Kidney (tissue), 14 donors: ENCODE results near the gene GNB1L. TPM values are rescaled to one million over a fixed set of nuclear protein-coding genes. Genes with fewer than 3 reads are reported as not detected.
A peak's percentile ranks its signal among the peaks of the same experiment; 100 is the strongest.

ENCODE experiments used
- DNase-seq, 5 donors: peaks; one replicate each; pipeline ENCODE4 v3.0.0-alpha.2; 2013 to 2020
- FAIRE-seq: peaks from 2 replicates; lab custom pipeline; 2012; peaks lifted over from hg19 to GRCh38; lab: Jason Lieb, UNC
- H3K27ac ChIP-seq, 2 donors: one replicate each; pipeline ENCODE4 v1.7.0; 2013; ENCODE audit warnings: low read depth in 2 of 2, low read length in 2 of 2, inconsistent platforms in 1 of 2
- H3K27me3 ChIP-seq: one replicate; pipeline ENCODE4 v1.7.1; 2013; ENCODE audit warnings: low read length, inconsistent platforms; ENCODE audit not compliant: control insufficient read depth, insufficient read depth
- H3K36me3 ChIP-seq, 3 donors: one replicate each; pipeline versions ENCODE4 v1.7.0 to v1.7.1; 2013; ENCODE audit warnings: low read length in 3 of 3, control low read depth in 1 of 3, inconsistent platforms in 1 of 3; ENCODE audit not compliant: insufficient read depth in 3 of 3, control insufficient read depth in 2 of 3
- H3K4me1 ChIP-seq, 3 donors: one replicate each; pipeline versions ENCODE4 v1.7.0 to v1.7.1; 2013; ENCODE audit warnings: low read length in 3 of 3, inconsistent platforms in 1 of 3, low read depth in 1 of 3; ENCODE audit not compliant: control insufficient read depth in 2 of 3, insufficient read depth in 2 of 3
- H3K4me3 ChIP-seq, 3 donors: one replicate each; pipeline versions ENCODE4 v1.7.0 to v1.8.1; 2013; ENCODE audit warnings: low read length in 3 of 3, control low read depth in 1 of 3, inconsistent platforms in 1 of 3
- H3K9ac ChIP-seq, 3 donors: one replicate each; pipeline versions ENCODE4 v1.7.0 to v1.7.1; 2013; ENCODE audit warnings: low read length in 3 of 3, control low read depth in 1 of 3, inconsistent platforms in 1 of 3
- H3K9me3 ChIP-seq, 3 donors: one replicate each; pipeline versions ENCODE4 v1.7.0 to v1.7.1; 2013; ENCODE audit warnings: low read length in 3 of 3, control low read depth in 1 of 3, inconsistent platforms in 1 of 3; ENCODE audit not compliant: control insufficient read depth in 2 of 3, insufficient read depth in 1 of 3
- CTCF ChIP-seq: IDR thresholded peaks from 3 replicates; pipeline ENCODE4 v1.5.1; 2012; ENCODE audit warnings: mild to moderate bottlenecking, moderate library complexity, borderline replicate concordance; ENCODE audit not compliant: insufficient read depth; ENCODE audit errors: extremely low read depth
- intact Hi-C: fragments of 100-400 bp; cut with DNase I; formaldehyde crosslinking; loops from one replicate; pipeline ENCODE4 v1.11.1; 2022
- polyA plus RNA-seq: library from polyadenylated mRNA; stranded (reverse); fragments of 350-450 nt; fragmentation: Illumina TruSeq; extraction: RNeasy Lipid Tissue Mini Kit (QIAGEN cat#74804); gene quantifications from one replicate; pipeline ENCODE4 v1.2.3, GENCODE V29; 2014; ENCODE audit warnings: low read depth, low replicate concordance; ENCODE audit not compliant: insufficient read depth
- total RNA-seq: library from RNA; stranded (reverse); fragmentation: NEBNext Ultra II Directional; extraction: Animal tissue kit (Norgen Biotek cat#: 25700); gene quantifications from one replicate; pipeline ENCODE4 v1.2.1, GENCODE V29; 2021
- donor health status: control.
- donor health status: control.
- donor health status: control.
- donor health status: control.
- donor health status: control.
- donor health status: DM: yes; HTN: yes; CAD: no.
- donor health status: Normal renal cell carcinoma (clear cell type).

The GNB1L gene
- total and polyA plus RNA-seq, 2 donors from 2014 or later = 4.0 to 4.4 TPM

- no peak for FAIRE-seq
- H3K36me3 ChIP-seq = no peaks in the 10 kb centered on the region
Observed at GRCh38 chr22:19869497-19870152, 15.0 kb upstream of the GNB1L start.

DNA sequence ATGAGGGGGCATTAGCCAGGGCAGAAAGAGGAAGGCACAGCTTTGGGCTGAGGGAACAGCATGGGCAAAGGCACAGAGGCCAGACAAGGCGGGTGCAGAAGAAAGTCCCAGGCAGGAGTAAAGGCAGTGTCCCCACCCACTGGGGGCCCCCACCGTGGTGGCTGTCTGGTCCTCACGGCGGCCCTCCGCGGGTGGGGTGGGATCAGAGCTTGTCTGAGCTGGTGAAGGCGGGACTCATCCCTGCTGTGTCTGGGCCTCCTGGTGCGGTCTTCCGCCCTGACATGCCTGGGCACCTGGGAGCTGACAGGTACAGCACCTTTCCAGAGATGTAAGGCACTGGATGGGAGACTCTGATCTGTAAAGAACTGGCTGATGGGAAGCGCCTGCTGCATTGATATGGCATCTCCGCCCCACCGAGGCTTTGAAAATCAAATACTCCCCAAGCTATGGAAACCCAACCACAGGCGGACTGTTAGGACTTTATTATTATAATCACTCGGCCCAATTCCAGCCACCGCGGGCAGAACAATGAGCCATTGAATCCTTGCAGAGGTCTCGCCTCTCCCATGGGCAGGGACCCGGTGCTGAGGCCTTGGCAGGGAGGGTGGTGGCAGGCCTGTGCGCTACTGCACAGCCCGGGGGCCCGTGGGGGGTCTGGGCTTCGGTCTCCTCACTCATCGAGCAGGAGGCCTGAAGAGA is 14.2 kb upstream of the GNB1L start:
- Histone ChIP-seq H3K4me3 (no peak overlapping the region), H3K9ac (no peak overlapping the region), H3K4me1 (no peaks in the 10 kb centered on the region), H3K36me3 (no peaks in the 10 kb centered on the region), H3K27me3 (no peaks in the 10 kb centered on the region), H3K27ac (no peak overlapping the region), H3K9me3 (no peaks in the 10 kb centered on the region)
- FAIRE-seq (no peak), DNase-seq (peak in 1 of 5 donors; percentile 59)
- intact Hi-C loops = no loop called here
- no peak for TF ChIP-seq CTCF

More at GRCh38 chr22:19869497-19870152, 15.0 kb upstream of the GNB1L start:
- Histone ChIP-seq H3K4me3 (no peak overlapping the region), H3K27me3 (no peaks in the 10 kb centered on the region), H3K9me3 (no peaks in the 10 kb centered on the region), H3K4me1 (no peaks in the 10 kb centered on the region), H3K27ac (no peak overlapping the region), H3K9ac (no peak overlapping the region)
- intact Hi-C loops = no loop called here
- peak in 2 of 5 donors; percentile 8 to 45 for DNase-seq
- TF ChIP-seq CTCF = no peak

GRCh38 chr22:19868333-19868732 is 13.7 kb upstream of the GNB1L start:
- FAIRE-seq (no peak), DNase-seq (no peak)
- H3K4me1 ChIP-seq = no peaks in the 10 kb centered on the region
- H3K27ac ChIP-seq = no peak overlapping the region
- H3K4me3 ChIP-seq = no peak overlapping the region
- H3K36me3 ChIP-seq = no peaks in the 10 kb centered on the region
- intact Hi-C loops = no loop called here
- no peaks in the 10 kb centered on the region for H3K9me3 ChIP-seq
- no peak for TF ChIP-seq CTCF
- no peaks in the 10 kb centered on the region for H3K27me3 ChIP-seq
- H3K9ac ChIP-seq = no peak overlapping the region
